ENCODE data around the gene CAPN12. TPM values are rescaled to one million over a fixed set of nuclear protein-coding genes. Genes with fewer than 3 reads are reported as not detected.

The CAPN12 gene
- total RNA-seq, 1 experiment from 2014 or later: 8.8 TPM

DNA sequence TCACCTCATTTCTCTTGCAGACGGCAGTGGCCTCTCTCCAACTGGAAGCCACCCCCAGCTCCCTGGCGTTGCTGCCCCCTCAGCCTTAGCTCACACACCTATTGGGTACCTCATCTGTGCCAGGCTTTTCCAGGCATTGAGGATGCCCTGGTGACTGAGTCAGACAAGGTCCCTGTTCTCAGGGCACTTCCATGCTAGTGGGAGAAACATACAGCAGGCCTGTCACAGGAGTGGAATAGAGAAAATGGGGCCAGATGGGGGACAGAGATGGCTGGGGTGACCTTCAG, 33.9 kb downstream of the CAPN12 start:
- Histone ChIP-seq H3K79me2 (ENCODE audit: insufficient read depth, low read length) (peaks cover 41% of the 10 kb centered on the region; the same call in 1 of the 2 replicates), H4K20me1 (ENCODE audit: insufficient read depth) (no peaks in the 10 kb centered on the region), H3K9me3 (ENCODE audit: control insufficient read depth in 1 of 2, insufficient read depth in 1 of 2, low read depth in 1 of 2, low read length in 2 of 2) (no peaks in the 10 kb centered on the region), H3K4me2 (ENCODE audit: low read length) (no peak overlapping the region), H3K9me2 (ENCODE audit: insufficient read depth) (no peaks in the 10 kb centered on the region), H3K36me3 (ENCODE audit: control insufficient read depth in 1 of 2, insufficient read depth in 2 of 2, low read length in 2 of 2) (peaks cover 59 to 84% of the 10 kb centered on the region in 2 experiments), H3K4me3 (replicated peaks in 1 of 2; ENCODE audit: low read depth in 1 of 2, low read length in 2 of 2) (no peak overlapping the region), H3K4me1 (ENCODE audit: control insufficient read depth in 1 of 2, insufficient read depth in 2 of 2, low read length in 2 of 2) (no peaks in the 10 kb centered on the region), H2AFZ (ENCODE audit: low read depth, low read length, poor library complexity, severe bottlenecking) (no peak overlapping the region), H3K27me3 (ENCODE audit: insufficient read depth, low read length) (no peaks in the 10 kb centered on the region), H3K9ac (ENCODE audit: low read length) (no peak overlapping the region), H3K27ac (ENCODE audit: low read depth, low read length) (no peak overlapping the region)
- TF ChIP-seq JUND (IDR thresholded peaks at IDR 0.05) (no peak), EZH2phosphoT487 (IDR thresholded peaks at IDR 0.05; ENCODE audit: borderline replicate concordance) (no peak), SP1 (IDR thresholded peaks at IDR 0.05; ENCODE audit: low read depth) (no peak)
- TF ChIP-seq, protein P1, sequence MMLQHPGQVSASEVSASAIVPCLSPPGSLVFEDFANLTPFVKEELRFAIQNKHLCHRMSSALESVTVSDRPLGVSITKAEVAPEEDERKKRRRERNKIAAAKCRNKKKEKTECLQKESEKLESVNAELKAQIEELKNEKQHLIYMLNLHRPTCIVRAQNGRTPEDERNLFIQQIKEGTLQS (IDR thresholded peaks at IDR 0.05): no peak
- TF ChIP-seq, protein P2, sequence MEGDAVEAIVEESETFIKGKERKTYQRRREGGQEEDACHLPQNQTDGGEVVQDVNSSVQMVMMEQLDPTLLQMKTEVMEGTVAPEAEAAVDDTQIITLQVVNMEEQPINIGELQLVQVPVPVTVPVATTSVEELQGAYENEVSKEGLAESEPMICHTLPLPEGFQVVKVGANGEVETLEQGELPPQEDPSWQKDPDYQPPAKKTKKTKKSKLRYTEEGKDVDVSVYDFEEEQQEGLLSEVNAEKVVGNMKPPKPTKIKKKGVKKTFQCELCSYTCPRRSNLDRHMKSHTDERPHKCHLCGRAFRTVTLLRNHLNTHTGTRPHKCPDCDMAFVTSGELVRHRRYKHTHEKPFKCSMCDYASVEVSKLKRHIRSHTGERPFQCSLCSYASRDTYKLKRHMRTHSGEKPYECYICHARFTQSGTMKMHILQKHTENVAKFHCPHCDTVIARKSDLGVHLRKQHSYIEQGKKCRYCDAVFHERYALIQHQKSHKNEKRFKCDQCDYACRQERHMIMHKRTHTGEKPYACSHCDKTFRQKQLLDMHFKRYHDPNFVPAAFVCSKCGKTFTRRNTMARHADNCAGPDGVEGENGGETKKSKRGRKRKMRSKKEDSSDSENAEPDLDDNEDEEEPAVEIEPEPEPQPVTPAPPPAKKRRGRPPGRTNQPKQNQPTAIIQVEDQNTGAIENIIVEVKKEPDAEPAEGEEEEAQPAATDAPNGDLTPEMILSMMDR (IDR thresholded peaks at IDR 0.05 in 2 of 3, conservative IDR thresholded peaks at IDR 0.05 in 1 of 3; ENCODE audit: borderline replicate concordance in 1 of 3, insufficient read depth in 1 of 3, low read depth in 2 of 3, low read length in 2 of 3): no peak
- ChIA-PET CTCF (no interaction called here), RAD21 (ENCODE audit: low non-redundant PET in 1 of 2, low total read pairs in 2 of 2, uncharacterized antibody in 2 of 2, unreplicated experiment in 2 of 2) (no interaction called here), POLR2A (no interaction called here)
- intact Hi-C loops (cut with micrococcal nuclease): no loop called here
- BruUV-seq (replicated peaks): no TSS peak
- ATAC-seq: no peak
- DNase-seq (ENCODE audit: low read depth, low spot score): no peak

DNA sequence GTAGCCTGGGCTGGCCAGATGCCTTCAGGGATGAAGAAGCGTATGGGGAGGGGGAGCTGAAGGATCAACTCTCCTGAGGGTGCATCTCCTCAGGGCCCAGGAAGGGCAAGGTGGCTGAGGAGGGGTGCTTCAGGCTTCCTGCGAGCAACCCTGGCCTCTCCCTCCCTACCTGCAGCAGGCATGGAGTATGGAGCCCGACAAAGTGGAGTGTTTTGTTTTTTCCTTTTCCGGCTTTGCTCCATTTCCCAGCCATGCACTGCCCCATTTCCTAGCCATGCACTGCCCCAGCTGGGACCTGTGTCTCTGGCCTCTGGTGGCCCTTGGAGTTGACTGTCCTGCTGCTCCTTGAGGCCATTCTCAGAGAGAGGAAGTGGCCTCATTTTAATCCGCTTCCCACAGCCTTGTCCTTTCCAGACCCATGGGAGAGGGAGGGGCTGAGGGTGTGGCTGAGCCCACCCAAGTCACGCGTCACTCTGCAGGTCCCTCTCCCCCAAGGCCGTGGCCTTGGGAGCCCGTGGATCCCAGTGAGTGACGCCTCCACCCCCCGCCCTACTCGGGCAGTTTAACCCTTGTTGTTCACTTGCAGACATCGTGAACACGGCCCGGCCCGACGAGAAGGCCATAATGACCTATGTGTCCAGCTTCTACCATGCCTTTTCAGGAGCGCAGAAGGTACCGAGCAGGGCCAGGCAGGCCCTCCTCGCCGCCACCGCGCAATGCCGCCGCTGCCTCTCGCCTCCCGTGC, 34.4 kb downstream of the CAPN12 start:
- Histone ChIP-seq H3K9me3 (ENCODE audit: control insufficient read depth in 1 of 2, insufficient read depth in 1 of 2, low read depth in 1 of 2, low read length in 2 of 2) (no peaks in the 10 kb centered on the region), H2AFZ (ENCODE audit: low read depth, low read length, poor library complexity, severe bottlenecking) (no peak overlapping the region), H3K4me2 (ENCODE audit: low read length) (no peak overlapping the region), H3K79me2 (ENCODE audit: insufficient read depth, low read length) (peaks cover 44% of the 10 kb centered on the region; the same call in 1 of the 2 replicates), H3K9me2 (ENCODE audit: insufficient read depth) (no peaks in the 10 kb centered on the region), H3K9ac (ENCODE audit: low read length) (no peak overlapping the region), H3K36me3 (ENCODE audit: control insufficient read depth in 1 of 2, insufficient read depth in 2 of 2, low read length in 2 of 2) (peaks cover 63 to 87% of the 10 kb centered on the region in 2 experiments), H3K27ac (ENCODE audit: low read depth, low read length) (no peak overlapping the region), H3K4me1 (ENCODE audit: control insufficient read depth in 1 of 2, insufficient read depth in 2 of 2, low read length in 2 of 2) (no peaks in the 10 kb centered on the region), H4K20me1 (ENCODE audit: insufficient read depth) (no peaks in the 10 kb centered on the region), H3K27me3 (ENCODE audit: insufficient read depth, low read length) (no peaks in the 10 kb centered on the region), H3K4me3 (replicated peaks in 1 of 2; ENCODE audit: low read depth in 1 of 2, low read length in 2 of 2) (no peak overlapping the region)
- DNase-seq (ENCODE audit: low read depth, low spot score): no peak
- no TSS peak for BruUV-seq (replicated peaks)
- ChIA-PET CTCF (no interaction called here), RAD21 (ENCODE audit: low non-redundant PET in 1 of 2, low total read pairs in 2 of 2, uncharacterized antibody in 2 of 2, unreplicated experiment in 2 of 2) (no interaction called here), POLR2A (no interaction called here)
- ATAC-seq: no peak
- TF ChIP-seq ZFX (IDR thresholded peaks at IDR 0.05): no peak
- no peak for TF ChIP-seq SIN3A (IDR thresholded peaks at IDR 0.05; ENCODE audit: low read depth)
- intact Hi-C loops (cut with micrococcal nuclease): no loop called here
